T47D (cell line): ENCODE results near the gene UGT1A6.

ENCODE experiments used
- DNase-seq, 2 experiments: peaks; one replicate each; pipeline versions ENCODE4 v3.0.0 to v3.0.0-alpha.2; 2011 to 2012; ENCODE audit warnings: low read depth in 1 of 2, low spot score in 1 of 2
- JUND ChIP-seq: IDR thresholded peaks from 2 replicates; pipeline ENCODE4 v1.6.1; 2012; ENCODE audit warnings: low read depth
- in situ Hi-C: cut with HindIII; loops from 2 replicates; pipeline ENCODE4 v1.10.0; 2016; ENCODE audit warnings: low sequenced_read_pairs, low pct_unique_long_range_greater_than_20kb

Gene UGT1A6

DNA sequence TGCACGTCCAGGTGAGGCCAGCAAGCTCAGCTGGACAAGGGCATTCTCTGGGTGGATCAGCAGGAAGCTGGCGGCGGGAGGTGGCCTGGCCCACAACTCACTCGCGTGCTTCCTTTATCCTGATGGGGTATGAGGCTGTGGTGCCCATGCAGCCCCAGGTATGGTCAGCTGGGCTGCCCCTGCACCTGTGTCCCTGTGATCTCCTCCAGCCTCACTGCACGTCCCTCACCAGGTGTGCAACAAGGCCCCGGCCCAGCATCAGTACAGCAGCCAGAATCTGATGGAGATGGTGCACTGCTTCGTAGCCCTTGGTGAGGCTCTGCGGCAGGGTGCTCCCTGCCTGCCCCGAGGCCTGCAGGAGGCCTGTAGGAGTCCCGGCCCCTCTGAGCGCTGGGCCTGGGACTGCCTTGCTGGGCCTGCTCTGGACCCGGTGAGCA, 103.1 kb downstream of the UGT1A6 start:
- in situ Hi-C loops: no loop called here
- DNase-seq: no peak

DNA sequence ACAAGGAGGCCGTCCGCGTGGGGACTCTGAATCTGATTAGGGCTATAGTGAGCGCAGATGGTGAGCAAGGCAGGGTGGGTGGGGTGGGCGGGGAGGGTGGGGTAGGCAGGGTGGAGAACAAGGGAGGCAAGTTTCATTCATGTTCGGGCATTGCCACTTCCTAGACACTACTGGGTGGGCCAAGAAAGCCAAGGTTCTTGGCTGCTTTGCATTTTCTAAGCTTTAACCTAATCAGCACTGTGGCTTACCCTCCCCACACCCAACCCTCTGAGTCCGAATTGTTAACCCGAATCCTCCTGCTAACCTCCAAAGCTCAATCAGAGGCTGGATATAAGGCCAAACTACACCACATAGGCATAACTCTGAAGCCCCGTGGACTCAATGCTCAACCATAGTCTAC, 103.6 kb downstream of the UGT1A6 start:
- in situ Hi-C loops: no loop called here
- no peak for TF ChIP-seq JUND
- DNase-seq: no peak

More for the DNA sequence above, 103.1 kb downstream of the UGT1A6 start:
- TF ChIP-seq JUND: no peak

DNA sequence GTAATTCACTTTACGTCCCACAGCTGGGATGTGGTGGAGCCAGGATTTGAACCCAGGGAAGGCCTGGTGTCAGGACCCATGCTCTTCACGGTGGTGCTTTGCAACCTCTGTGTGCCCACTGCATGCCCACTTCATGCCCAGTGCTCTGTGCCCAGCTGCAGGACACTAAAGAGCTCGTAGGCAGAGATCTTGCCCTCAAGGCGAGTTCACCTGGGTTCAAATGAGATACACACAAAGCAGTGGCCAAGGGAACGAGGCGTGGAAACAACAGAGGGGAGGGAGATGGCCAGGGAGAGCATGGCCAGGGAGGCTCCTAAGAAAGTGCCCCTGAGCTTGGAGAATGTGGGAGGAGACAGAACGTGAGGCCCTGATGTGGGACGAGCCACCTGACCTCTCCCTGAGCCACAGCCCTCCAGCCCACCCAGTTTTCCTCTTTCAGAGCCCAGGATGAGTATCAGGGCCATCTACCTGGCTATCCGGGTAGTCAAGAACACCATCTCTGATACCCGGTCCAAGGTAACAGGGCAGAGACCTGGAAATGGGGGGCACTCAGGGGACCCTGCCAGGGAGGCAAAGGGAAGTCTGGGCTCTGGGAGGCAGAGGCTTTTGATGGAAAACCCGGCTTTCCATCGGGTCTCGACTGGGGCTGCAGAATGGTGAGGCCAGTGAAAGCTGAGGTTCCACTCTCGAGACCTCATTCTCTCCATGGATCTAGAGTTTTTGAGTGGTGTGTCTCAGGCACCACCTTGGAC, 105.8 kb downstream of the UGT1A6 start:
- in situ Hi-C loops: no loop called here

DNA sequence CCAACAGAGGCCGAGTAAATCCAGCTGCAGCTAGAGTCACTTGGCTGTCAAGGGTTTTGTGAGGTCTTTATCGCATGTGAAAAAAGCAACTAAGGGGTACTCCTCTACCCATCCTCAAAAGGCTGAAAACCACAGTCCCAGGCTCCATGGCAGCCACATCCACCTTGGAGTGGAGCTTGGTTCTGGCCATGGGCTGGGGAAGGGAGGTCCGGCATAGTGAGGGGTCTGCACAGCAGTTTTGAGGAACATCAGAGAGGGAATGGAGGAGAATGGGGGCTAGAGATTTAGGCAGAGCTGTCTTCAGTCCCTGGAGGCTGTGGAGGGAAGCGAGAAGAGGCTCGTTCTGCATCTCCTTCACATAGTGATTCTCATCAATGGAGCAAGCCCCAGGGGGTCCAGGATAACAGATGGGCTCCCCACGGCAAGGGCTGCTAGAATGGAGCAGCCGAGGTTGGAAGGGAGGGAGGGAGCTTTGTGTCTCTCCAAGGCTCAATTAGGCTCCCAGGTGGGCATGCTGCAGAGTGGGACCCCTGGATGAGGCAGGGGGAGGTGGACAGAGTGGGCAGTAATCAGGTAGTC, 106.5 kb downstream of the UGT1A6 start:
- in situ Hi-C loops: no loop called here
- no peak for TF ChIP-seq JUND
- no peak for DNase-seq

More for the DNA sequence above, 105.8 kb downstream of the UGT1A6 start:
- no peak for TF ChIP-seq JUND
- DNase-seq: no peak

DNA sequence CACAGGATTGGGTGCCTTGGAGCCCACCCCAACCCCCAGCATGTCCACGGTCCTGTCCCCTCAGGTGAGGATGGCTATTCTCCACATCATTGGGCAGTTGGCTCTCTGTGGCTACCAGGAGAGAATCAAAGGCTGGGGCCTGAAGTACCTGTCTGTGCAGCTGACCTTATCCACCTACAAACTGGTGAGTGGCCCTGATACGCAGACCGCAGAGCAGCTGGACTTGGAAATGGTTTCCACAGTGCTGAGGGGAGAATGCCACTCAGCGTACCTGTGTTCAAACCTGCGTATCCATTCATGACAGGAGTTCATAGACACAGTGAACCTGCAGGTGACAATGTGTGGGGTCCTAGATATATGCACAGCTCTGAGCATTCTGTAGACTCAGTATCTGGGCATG, 107.0 kb downstream of the UGT1A6 start:
- in situ Hi-C loops: no loop called here
- TF ChIP-seq JUND: no peak
- no peak for DNase-seq

DNA sequence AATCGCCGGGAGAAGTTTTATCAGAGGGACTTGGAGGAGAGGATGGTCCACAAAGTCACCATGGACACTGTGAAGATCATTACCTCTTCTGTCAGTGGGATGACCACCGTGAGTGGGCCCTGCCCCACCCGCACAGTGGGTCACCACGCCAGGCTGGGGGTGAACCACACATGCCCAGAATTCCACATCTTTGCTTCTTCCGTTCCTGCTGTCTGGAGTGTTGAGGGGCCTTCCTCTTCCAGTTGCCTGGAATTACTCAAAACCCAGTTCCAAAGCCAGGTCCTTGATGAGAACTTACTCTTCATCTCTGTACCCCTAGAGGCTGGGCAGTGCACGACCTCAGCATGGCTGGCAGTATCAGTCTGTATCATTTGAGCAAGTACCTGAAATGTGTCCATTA, 107.5 kb downstream of the UGT1A6 start:
- no peak for TF ChIP-seq JUND
- no peak for DNase-seq
- in situ Hi-C loops: no loop called here

DNA sequence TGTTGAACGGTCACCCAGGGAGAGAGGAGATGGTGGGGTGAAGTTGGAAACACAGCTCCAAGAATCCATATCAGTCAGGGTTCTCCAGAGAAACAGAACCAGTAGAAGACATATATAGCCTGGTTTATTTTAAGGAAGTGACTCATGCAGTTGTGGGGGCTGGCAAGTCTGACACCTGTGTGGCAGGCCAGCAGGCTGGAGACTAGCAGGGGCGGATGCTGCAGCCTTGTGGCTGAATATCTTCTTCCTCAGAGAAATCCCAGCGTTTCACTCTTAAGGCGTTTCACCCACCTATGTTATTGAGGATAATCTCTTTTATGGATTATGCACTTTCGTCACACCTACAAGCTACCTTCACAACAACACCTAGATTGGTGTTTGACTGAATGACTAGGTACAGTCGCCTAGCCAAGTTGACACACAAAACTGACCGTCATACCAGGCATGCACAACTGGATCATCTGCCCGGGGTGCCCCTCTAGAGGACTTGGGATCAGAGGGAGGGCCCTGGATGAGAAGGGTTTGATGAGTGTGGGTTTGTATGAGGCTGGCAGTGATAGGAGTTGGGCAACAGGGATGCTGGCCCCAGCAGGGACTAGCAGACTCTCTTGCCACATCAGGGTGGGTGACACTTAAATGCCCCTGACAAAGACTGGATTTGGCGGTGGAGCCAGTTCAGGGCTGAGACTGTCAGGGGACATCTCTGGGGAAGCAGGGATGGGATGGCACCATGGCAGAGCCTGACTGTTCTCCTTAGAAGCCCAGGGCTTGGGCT, 108.9 kb downstream of the UGT1A6 start:
- in situ Hi-C loops: no loop called here
- no peak for TF ChIP-seq JUND
- no peak for DNase-seq

DNA sequence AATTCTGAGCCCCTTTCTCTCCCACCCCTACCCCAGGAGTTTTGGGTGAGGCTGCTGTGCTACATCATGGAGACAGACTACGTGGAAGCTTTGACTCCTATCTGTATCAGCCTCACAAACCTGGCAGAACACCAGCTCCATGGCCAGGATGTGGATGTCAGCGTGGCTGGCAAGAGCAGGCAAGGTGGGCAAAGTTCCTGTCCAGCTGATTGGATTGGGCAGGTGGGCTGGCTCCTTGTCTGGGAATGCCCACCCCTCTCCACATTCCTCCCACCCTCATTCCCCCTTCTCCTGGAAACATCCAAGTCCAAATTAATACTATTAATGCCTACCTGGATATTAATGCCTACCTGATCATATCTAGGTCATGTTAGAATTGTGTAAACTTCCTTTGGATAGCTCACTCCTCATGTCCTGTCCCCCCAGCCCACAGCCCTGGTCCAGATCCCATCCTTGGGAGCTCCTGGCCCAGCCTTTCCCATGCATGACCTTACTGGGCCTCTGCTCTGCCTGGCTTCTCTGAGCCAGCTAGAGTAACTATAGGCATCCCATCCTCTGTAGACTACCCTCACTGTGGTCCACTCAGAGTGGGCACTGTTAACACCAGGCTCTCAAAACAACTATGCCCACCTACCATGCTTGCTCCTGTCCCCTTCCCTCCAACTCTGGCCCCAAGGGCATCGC, 109.6 kb downstream of the UGT1A6 start:
- no peak for DNase-seq
- in situ Hi-C loops: no loop called here
- no peak for TF ChIP-seq JUND

DNA sequence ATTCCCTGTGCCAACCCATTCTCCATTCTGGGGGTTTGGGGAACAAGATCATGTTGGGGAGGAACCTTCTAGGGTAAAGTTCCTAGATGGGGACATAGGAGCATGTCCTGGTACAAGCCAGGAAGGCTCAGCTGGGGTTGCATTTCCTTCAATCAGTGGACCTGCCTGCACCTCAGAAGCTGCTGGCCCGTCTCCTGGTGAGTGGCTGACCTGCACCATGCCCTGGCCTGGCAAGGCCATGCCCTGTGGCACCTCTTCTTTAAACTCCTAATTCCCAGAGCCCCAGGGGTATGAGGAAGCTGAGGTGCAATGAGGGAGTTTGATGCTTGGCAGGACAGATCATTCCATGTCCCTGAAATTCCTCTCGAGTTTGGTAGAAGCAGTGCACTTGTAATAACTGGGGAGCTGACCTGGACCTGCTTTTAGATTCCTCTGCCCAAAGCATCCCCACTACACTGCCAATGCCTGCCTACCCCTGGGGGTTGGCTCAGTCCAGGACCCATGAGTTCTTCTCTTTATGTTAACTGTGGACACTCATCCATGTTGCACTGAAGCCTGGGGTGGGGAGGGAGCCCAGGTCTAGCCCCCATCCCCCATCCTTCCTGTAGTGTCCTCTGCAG, 110.7 kb downstream of the UGT1A6 start:
- in situ Hi-C loops: no loop called here
- DNase-seq: no peak
- no peak for TF ChIP-seq JUND

DNA sequence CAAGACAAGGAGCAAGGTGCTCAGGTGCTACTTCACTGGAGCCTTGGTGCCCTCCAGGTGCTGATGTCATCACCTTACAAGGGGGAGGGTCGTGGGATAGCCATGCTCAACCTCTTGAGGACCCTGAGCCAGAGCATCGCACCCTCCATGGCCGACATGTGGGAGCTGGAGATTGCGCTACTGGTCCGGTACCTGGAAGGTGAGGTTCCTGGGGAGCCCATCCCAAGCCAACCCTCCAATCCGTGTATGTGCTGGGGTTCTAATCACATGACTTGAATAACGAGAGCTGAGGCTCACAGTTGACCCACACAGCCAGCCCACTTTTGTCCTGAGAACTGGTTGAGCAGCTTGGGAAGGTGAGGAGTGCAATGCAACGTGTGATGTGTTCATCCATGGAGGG, 111.3 kb downstream of the UGT1A6 start:
- no peak for DNase-seq
- in situ Hi-C loops: no loop called here
- TF ChIP-seq JUND: no peak

DNA sequence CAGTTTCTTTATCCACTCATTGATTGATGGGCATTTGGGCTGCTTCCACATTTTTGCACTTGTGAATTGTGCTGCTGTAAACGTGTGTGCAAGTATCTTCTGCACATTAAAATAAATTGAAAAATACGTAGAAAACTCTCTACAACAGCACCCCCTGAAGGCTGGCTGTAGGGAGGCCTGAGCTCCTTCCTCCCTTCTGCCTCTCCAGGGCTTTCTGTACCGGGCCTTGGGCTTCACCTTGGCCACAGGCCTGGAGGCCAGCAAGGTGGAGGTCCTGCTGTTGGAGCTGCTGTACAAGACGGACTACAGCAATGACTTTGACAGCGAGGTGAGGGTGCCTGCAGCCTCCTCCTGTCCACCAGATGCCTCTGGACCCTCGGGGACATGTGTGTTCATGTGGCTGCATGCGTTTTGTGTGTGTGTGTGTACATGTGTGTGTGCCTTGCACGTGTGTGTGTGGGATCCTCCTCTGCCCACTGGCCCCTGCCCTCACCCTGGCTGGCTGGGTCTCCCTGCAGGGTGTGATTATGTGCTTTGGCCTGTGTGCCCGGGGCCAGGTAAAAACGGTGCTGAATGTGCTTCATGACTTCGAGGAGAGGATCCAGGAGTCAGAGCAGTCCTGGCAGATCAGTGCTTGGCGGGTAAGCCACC, 114.7 kb downstream of the UGT1A6 start:
- in situ Hi-C loops: no loop called here
- DNase-seq: no peak
- no peak for TF ChIP-seq JUND
